ENCODE results near the gene WSCD2.

WSCD2 gene

DNA sequence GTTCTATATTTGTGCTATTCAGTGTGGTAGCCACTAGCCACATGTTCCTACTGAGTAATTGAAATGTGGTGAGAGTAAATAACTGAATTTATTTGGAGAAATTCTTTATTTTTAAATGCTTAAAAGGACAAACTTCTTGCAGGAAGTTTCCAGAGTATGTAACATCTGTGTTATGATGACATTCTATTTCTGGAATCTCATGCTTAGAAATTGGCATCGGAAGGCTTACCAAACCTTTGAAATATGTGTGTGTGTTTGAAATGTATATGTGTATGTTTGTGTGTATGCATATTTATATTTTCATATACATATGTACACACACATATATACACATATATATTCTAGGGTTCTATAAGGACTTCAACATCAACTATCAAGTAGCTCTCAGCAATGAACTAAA, 12.4 kb upstream of the WSCD2 start:
- Mint-ChIP-seq H3K27ac (no peak overlapping the region), H3K36me3 (ENCODE audit: low read depth) (no peaks in the 10 kb centered on the region), H3K9me3 (no peaks in the 10 kb centered on the region), H3K4me3 (no peak overlapping the region), H3K4me1 (ENCODE audit: low read depth) (peaks cover 7% of the 10 kb centered on the region), H3K27me3 (ENCODE audit: low read depth) (peaks cover 12% of the 10 kb centered on the region)

DNA sequence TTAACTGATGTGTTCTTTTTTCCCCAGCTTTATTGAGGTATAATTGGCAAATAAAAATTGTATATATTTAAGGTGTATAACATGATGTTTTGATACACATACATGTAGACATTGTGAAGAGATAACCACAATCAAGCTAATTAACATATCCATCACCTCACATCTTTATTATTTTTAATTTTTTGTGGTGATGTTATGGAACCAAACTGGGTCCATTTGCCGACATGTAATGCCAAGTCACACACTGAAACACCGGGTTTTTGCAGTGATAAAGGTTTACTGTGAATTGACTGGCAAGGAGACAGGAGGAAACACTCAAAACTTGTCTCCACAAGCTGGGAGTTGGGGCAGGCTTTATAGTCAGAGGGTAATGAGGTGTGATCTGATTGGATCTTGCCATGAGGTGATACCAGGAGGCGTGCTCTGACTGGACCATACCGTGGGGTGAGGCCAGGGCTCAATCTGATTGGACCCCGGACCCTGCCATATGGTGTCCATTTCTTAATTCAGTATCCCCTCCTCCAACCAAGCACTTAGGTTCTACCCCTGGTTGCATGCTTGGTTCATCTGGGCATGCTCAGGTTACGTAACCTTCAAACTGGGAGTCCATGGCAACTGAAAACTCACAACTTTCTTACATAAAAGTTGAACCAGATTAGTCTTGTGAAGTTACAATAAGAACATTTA, 11.8 kb upstream of the WSCD2 start:
- peaks cover 12% of the 10 kb centered on the region for H3K27me3 Mint-ChIP-seq (ENCODE audit: low read depth)
- no peak overlapping the region for H3K4me3 Mint-ChIP-seq
- H3K9me3 Mint-ChIP-seq = no peaks in the 10 kb centered on the region
- peaks cover 7% of the 10 kb centered on the region for H3K4me1 Mint-ChIP-seq (ENCODE audit: low read depth)
- no peaks in the 10 kb centered on the region for H3K36me3 Mint-ChIP-seq (ENCODE audit: low read depth)
- H3K27ac Mint-ChIP-seq = no peak overlapping the region

DNA sequence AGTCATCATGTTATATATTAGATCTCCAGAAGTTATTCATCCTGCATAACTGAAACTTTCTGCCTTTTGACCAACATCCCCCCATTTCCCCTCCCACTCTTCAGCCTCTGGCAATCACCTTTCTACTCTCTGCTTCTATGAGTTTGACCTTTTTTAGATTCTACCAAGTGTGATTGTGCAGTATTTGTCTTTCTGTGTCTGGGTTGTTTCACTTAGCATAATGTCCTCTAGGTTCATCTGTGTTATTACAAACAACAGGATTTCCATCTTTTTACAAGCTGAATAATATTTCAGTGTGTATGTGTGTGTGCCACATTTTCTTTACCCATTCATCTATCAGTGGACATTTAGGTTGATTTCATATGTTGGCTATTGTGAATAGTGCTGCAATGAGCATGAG, 11.2 kb upstream of the WSCD2 start:
- Mint-ChIP-seq H3K4me1 (ENCODE audit: low read depth) (peaks cover 7% of the 10 kb centered on the region), H3K4me3 (no peak overlapping the region), H3K27me3 (ENCODE audit: low read depth) (peaks cover 12% of the 10 kb centered on the region), H3K9me3 (no peaks in the 10 kb centered on the region), H3K36me3 (ENCODE audit: low read depth) (no peaks in the 10 kb centered on the region), H3K27ac (no peak overlapping the region)

DNA sequence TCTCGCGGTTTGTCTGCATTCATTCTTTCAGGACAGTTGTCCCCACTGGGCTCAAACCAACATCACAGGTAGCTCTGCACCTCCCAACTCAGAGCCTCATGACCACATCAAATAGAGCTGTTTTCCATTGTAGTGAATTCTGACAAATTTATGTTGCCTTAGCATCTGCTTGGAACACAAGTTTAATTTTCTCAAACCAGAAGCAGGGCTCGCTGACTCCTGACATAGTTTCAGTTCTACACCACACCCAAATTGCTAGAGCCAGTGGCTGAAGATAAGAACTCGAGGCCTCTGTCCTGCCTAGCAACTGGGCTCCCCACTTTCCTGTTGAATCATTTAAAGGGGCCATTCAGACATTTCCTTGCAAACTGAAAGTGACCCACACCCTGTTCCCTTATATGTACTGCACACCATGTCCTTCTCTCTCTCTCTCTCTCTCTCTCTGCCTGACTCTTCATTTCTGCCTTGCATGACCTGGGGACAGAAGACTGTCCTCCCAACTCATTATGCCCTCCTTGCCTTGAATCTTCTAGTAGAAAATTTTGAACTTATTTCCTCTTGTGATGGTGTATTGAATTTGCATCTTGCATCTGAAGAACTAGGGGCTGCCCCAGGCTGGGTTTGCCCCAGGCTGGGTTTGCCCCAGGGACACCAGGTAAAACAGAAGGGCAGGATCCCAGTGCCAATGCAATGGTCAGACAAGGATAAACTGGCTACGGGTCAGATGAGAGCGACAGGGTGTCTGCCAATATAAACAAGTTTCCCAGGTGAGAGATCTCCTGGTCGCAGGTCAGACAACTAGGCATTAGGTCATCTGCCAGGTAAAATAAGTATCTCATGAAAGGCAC, 9.7 kb upstream of the WSCD2 start:
- no peaks in the 10 kb centered on the region for H3K36me3 Mint-ChIP-seq (ENCODE audit: low read depth)
- H3K4me3 Mint-ChIP-seq = peak overlapping the region; percentile 25
- no peaks in the 10 kb centered on the region for H3K9me3 Mint-ChIP-seq
- peak overlapping the region; percentile 19 for H3K27ac Mint-ChIP-seq
- peaks cover 7% of the 10 kb centered on the region for H3K4me1 Mint-ChIP-seq (ENCODE audit: low read depth)
- peaks cover 15% of the 10 kb centered on the region for H3K27me3 Mint-ChIP-seq (ENCODE audit: low read depth)

DNA sequence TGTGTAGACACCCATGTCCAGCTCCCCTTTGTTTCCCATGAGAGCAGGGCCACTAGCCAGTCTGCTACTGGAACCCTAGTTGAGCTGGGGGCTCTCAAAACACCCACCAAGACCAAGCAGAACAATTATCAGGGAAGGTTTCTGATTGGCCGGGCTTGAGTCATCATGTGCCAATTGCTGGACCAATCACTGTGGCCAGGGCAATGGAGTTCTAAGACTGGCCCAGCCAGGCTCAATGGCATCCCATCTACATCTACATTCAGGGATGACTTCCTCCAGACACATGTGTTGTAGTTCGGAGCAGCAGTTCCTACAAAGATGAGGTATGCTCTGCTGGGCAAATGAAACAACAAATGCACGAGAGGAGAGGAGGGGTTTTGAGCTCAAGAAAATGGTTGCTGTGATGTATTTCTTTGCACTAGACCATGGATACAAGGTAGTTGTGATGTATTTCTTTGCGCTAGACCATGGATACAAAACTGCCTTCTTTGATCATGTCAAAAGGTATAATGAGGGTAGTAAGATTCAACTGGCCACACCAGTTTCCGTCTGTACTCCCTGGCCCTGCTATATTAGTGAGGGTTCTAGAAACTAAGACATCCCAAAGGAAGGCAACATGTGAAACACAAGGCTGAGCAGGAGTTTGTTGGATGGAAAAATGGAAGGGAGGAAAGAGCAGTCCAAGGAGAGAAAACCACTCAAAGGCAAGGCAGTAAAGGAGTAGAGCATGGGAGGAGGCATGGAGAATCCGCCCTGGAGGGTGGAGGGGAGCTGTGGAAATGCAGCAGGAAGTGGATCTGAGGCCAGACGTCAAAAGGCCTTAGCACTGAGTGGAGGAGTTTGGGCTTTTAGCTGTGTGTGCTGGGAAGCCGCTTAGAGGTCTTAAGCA, 8.9 kb upstream of the WSCD2 start:
- no peak overlapping the region for H3K27ac Mint-ChIP-seq
- no peaks in the 10 kb centered on the region for H3K36me3 Mint-ChIP-seq (ENCODE audit: low read depth)
- peaks cover 15% of the 10 kb centered on the region for H3K27me3 Mint-ChIP-seq (ENCODE audit: low read depth)
- no peak overlapping the region for H3K4me3 Mint-ChIP-seq
- H3K9me3 Mint-ChIP-seq = no peaks in the 10 kb centered on the region
- peaks cover 7% of the 10 kb centered on the region for H3K4me1 Mint-ChIP-seq (ENCODE audit: low read depth)

DNA sequence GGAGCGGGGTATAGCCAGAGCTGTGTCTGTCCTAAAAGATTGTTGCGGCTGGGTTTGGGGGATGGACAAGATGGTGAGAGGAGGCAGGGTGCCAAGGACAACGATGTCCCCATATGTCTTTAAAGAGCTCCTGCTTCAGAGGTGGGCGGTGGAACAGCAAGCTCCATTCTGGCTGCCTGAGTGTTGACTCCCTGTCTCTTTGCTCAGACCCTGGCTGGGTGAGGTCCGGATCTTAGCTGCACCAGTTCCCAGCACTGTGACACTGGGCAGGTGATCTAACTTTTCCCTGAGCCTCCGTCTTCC, 8.3 kb upstream of the WSCD2 start:
- Mint-ChIP-seq H3K4me3 (no peak overlapping the region), H3K4me1 (ENCODE audit: low read depth) (peaks cover 7% of the 10 kb centered on the region), H3K27ac (no peak overlapping the region), H3K36me3 (ENCODE audit: low read depth) (no peaks in the 10 kb centered on the region), H3K9me3 (no peaks in the 10 kb centered on the region), H3K27me3 (ENCODE audit: low read depth) (peaks cover 15% of the 10 kb centered on the region)

DNA sequence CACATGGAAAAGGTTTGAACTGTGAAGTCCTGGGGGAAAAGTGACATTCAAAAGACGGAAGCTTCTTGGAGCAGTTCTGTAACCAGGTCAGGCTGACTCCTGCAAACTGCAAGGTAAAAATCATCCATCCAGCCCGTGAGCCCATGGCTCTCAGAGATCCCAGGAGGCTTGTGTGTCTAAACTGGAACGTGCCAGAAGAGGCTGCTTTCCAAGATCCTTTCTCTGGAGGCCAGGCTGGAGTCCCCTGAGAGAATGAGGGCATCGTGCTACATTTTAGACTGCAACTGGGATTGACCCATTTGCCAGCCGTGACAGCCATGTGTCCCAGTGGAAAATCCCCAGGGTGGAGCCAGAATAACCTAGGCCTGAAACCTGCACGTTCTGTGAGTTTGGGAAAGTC, 7.8 kb upstream of the WSCD2 start:
- no peak overlapping the region for H3K27ac Mint-ChIP-seq
- H3K36me3 Mint-ChIP-seq (ENCODE audit: low read depth) = no peaks in the 10 kb centered on the region
- no peaks in the 10 kb centered on the region for H3K9me3 Mint-ChIP-seq
- no peak overlapping the region for H3K4me3 Mint-ChIP-seq
- peaks cover 7% of the 10 kb centered on the region for H3K4me1 Mint-ChIP-seq (ENCODE audit: low read depth)
- peaks cover 15% of the 10 kb centered on the region for H3K27me3 Mint-ChIP-seq (ENCODE audit: low read depth)

DNA sequence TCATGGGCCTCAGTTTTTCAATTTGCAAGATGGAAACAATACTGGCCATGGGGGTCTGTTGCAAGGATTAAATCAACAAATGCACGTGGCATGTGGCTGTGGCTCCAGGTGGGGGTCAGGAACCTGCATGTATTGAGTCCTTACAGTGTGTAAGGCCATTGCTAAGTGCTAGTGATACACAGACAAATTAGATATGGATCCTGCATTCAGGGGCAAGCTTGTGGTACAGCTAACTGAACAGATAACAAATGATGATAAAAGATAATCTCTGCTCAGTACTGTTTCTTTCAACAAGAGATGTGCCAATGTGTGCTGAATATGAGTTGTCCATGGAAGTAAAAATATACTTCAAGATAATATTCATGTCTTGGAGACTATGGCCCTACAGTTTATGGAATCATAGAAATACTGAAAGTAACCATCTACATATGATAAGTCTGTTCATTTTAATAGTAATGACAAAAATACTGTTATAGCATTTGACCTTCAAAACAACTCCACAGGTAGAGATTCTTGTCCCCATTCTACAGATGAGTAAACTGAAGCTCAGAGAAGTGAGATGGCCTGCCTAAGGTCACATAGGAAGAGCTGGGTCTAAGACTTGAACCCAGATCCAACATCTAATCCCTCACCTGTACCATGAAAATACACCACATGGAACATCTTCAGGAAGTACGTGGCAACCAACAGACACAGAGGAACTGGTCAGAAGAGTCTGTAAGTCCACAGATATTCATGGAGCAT, 7.2 kb upstream of the WSCD2 start:
- peaks cover 16% of the 10 kb centered on the region for H3K27me3 Mint-ChIP-seq (ENCODE audit: low read depth)
- no peak overlapping the region for H3K27ac Mint-ChIP-seq
- H3K4me1 Mint-ChIP-seq (ENCODE audit: low read depth) = peaks cover 7% of the 10 kb centered on the region
- H3K9me3 Mint-ChIP-seq = no peaks in the 10 kb centered on the region
- H3K4me3 Mint-ChIP-seq = no peak overlapping the region
- H3K36me3 Mint-ChIP-seq (ENCODE audit: low read depth) = no peaks in the 10 kb centered on the region

DNA sequence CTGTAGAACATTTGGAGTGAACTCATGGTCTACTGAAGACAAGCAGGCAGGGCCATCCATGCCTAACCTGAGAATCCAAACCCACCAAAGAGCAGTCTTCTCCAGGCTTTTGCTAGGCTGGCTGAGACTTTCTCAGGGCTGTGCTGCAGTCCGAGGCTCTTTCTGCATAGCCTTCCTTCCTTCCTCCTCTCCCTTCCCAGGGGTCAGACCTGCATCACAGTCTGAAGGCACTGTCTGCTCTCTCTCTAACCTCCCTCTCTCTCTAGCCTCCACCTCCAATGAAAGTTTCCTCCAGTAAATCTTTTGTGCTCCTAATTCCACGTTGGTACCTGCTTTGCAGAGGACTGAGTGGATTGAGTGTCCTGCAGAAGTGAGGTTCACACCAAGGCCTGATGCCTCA, 6.4 kb upstream of the WSCD2 start:
- Mint-ChIP-seq H3K27ac (no peak overlapping the region), H3K27me3 (ENCODE audit: low read depth) (peaks cover 23% of the 10 kb centered on the region), H3K36me3 (ENCODE audit: low read depth) (no peaks in the 10 kb centered on the region), H3K4me3 (no peak overlapping the region), H3K9me3 (no peaks in the 10 kb centered on the region), H3K4me1 (ENCODE audit: low read depth) (peaks cover 7% of the 10 kb centered on the region)

DNA sequence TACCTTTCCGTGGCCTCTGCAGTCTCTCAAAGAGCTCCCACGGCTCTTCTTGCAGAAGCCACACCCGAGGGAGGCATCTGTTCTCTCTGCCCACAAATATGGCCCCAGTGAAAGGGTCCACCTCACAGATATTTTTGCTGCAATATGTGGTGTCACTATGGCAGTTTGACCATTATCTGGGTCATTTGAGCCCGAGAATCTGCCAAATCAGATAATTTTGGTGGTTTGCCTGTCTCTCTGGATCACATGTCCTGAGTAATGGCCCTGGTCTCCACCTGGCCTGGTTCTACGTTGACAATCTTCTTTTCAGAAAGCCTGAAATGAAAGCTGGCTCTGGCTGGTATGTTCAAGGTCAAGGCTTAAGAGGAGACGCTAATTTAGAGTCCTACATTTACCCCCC, 5.7 kb upstream of the WSCD2 start:
- Mint-ChIP-seq H3K36me3 (ENCODE audit: low read depth) (no peaks in the 10 kb centered on the region), H3K27ac (no peak overlapping the region), H3K4me3 (no peak overlapping the region), H3K27me3 (ENCODE audit: low read depth) (peaks cover 26% of the 10 kb centered on the region), H3K9me3 (no peaks in the 10 kb centered on the region), H3K4me1 (ENCODE audit: low read depth) (peaks cover 7% of the 10 kb centered on the region)

DNA sequence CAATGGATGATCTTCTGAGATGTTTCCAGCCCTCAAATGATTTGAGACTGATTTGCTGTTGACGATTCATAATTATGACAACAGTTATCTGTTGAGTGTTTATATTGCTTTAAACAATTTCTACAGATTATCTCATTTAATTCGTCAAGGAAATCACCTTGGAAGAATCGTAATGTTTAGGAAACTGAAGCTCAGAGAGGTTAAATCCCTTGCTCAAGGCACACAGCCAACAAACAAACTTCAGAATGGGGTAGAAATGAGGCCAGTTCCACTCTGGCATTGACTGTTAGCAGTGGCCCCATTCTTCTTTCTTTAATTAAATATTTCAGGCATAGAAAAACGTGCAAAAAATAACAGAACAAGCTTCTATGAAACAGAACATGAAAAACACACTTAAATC, 4.0 kb upstream of the WSCD2 start:
- Mint-ChIP-seq H3K4me1 (ENCODE audit: low read depth) (no peaks in the 10 kb centered on the region), H3K4me3 (no peak overlapping the region), H3K36me3 (ENCODE audit: low read depth) (no peaks in the 10 kb centered on the region), H3K9me3 (no peaks in the 10 kb centered on the region), H3K27me3 (ENCODE audit: low read depth) (peaks cover 27% of the 10 kb centered on the region), H3K27ac (no peak overlapping the region)

DNA sequence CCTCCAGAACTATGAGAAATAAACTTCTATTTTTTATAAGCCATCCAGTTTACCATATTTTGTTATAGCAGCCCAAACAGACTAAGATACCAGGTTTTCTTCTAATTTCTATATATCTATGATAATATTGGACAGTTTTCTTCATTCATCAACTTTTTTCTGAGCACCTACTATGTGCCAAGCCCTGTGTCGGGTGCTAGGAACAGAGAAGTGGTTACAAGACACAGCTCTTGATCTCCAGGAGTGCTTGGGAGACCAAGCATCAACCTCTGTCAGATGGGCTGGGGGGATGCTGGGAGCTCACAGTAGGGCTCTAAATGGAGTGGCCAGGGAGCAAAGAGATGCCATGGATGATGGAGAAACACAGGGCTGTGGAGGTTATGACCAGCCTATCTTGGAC, 2.9 kb upstream of the WSCD2 start:
- Mint-ChIP-seq H3K4me3 (no peak overlapping the region), H3K9me3 (no peaks in the 10 kb centered on the region), H3K4me1 (ENCODE audit: low read depth) (no peaks in the 10 kb centered on the region), H3K36me3 (ENCODE audit: low read depth) (no peaks in the 10 kb centered on the region), H3K27me3 (ENCODE audit: low read depth) (peaks cover 35% of the 10 kb centered on the region), H3K27ac (no peak overlapping the region)

DNA sequence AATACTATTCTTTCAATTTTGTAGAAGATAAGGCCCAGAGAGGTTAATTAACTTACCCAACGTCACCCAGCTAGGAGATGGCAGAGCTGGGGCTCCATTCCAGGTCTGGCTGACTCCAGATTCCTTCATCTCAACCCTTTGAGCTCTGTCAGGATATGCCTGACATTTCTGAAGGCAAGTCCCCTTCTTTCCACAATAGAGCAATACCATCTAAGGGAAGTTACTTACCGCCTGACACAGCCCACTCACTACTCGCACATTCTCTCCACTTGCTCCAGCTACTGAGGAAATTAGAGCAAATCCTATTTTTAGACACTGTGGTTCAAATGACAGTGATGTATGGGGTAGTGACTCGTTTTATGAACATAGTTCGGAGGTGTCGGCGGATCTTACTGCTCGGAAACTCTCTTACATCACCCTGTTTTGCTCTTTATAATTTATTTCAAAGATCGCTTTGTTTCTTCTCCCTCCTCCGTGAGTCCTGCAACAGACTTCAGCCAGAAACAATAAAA, 2.0 kb upstream of the WSCD2 start:
- H3K27ac Mint-ChIP-seq = no peak overlapping the region
- no peaks in the 10 kb centered on the region for H3K4me1 Mint-ChIP-seq (ENCODE audit: low read depth)
- H3K4me3 Mint-ChIP-seq = no peak overlapping the region
- H3K27me3 Mint-ChIP-seq (ENCODE audit: low read depth) = peaks cover 43% of the 10 kb centered on the region
- no peaks in the 10 kb centered on the region for H3K9me3 Mint-ChIP-seq
- no peaks in the 10 kb centered on the region for H3K36me3 Mint-ChIP-seq (ENCODE audit: low read depth)

DNA sequence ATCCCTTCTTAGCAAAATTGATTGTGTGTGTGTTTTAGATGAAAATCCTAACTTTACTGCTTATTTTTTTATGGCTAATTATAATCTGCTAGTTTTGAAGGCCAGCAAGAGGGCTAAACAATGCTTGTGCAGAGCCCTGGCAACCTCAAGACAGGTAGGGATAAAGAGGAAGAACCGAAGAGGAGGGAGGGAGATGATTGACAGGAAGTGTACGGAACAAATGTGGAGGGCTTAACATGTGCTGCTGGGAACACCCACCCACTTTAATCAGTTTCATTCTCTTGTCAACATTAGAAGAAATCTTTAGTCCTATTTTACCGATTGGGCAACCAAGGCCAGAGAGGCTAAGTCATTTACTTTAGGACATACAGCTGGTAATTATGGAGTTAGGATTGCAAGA, 1.4 kb upstream of the WSCD2 start:
- Mint-ChIP-seq H3K36me3 (ENCODE audit: low read depth) (no peaks in the 10 kb centered on the region), H3K27me3 (ENCODE audit: low read depth) (peaks cover 48% of the 10 kb centered on the region), H3K9me3 (no peaks in the 10 kb centered on the region), H3K27ac (no peak overlapping the region), H3K4me1 (ENCODE audit: low read depth) (no peaks in the 10 kb centered on the region), H3K4me3 (no peak overlapping the region)
